ENCODE measurements around the gene PICALM.
"Not testable (repeated sequence)": the region's sequence is repeated elsewhere in the genome, so short reads cannot be mapped to it uniquely, and the experiment has no call there.

The PICALM gene

GRCh38 chr11:85934596-85935169 is 134.2 kb downstream of the PICALM start:
- Histone ChIP-seq H3K27me3 (replicated peaks; ENCODE audit: control insufficient read depth, insufficient read depth, low read length) (no peaks in the 10 kb centered on the region), H3K36me3 (ENCODE audit: control insufficient read depth, insufficient read depth, low read length) (no peaks in the 10 kb centered on the region), H3K4me3 (replicated peaks; ENCODE audit: low read depth, low read length) (no peak overlapping the region)
- no peak for DNase-seq (ENCODE audit: extremely low read depth, insufficient read length)
- TF ChIP-seq CTCF (IDR thresholded peaks at IDR 0.05; ENCODE audit: insufficient read depth, low read length, poor library complexity, severe bottlenecking) = no peak

GRCh38 chr11:85930879-85931366 is 138.0 kb downstream of the PICALM start:
- no peak for TF ChIP-seq CTCF (IDR thresholded peaks at IDR 0.05; ENCODE audit: insufficient read depth, low read length, poor library complexity, severe bottlenecking)
- H3K4me3 ChIP-seq (replicated peaks; ENCODE audit: low read depth, low read length) = no peak overlapping the region
- no peaks in the 10 kb centered on the region for H3K27me3 ChIP-seq (replicated peaks; ENCODE audit: control insufficient read depth, insufficient read depth, low read length)
- no peak for DNase-seq (ENCODE audit: extremely low read depth, insufficient read length)
- no peaks in the 10 kb centered on the region for H3K36me3 ChIP-seq (ENCODE audit: control insufficient read depth, insufficient read depth, low read length)

- not testable (repeated sequence) for H3K27me3 ChIP-seq (replicated peaks; ENCODE audit: control insufficient read depth, insufficient read depth, low read length); DNase-seq (ENCODE audit: extremely low read depth, insufficient read length); H3K4me3 ChIP-seq (replicated peaks; ENCODE audit: low read depth, low read length); H3K36me3 ChIP-seq (ENCODE audit: control insufficient read depth, insufficient read depth, low read length)
Measured at GRCh38 chr11:85926653-85927214, 142.2 kb downstream of the PICALM start.

- DNase-seq (ENCODE audit: extremely low read depth, insufficient read length) = no peak
- H3K4me3 ChIP-seq (replicated peaks; ENCODE audit: low read depth, low read length) = no peak overlapping the region
- no peaks in the 10 kb centered on the region for H3K36me3 ChIP-seq (ENCODE audit: control insufficient read depth, insufficient read depth, low read length)
- no peaks in the 10 kb centered on the region for H3K27me3 ChIP-seq (replicated peaks; ENCODE audit: control insufficient read depth, insufficient read depth, low read length)
- no peak for TF ChIP-seq CTCF (IDR thresholded peaks at IDR 0.05; ENCODE audit: insufficient read depth, low read length, poor library complexity, severe bottlenecking)
Measured at GRCh38 chr11:85923455-85923854, 145.4 kb downstream of the PICALM start.

GRCh38 chr11:85922367-85922766 is 146.5 kb downstream of the PICALM start:
- H3K4me3 ChIP-seq (replicated peaks; ENCODE audit: low read depth, low read length) = no peak overlapping the region
- no peak for TF ChIP-seq CTCF (IDR thresholded peaks at IDR 0.05; ENCODE audit: insufficient read depth, low read length, poor library complexity, severe bottlenecking)
- no peak for DNase-seq (ENCODE audit: extremely low read depth, insufficient read length)

GRCh38 chr11:85918910-85919794 is 149.7 kb downstream of the PICALM start:
- Histone ChIP-seq H3K4me3 (replicated peaks; ENCODE audit: low read depth, low read length) (no peak overlapping the region), H3K27me3 (replicated peaks; ENCODE audit: control insufficient read depth, insufficient read depth, low read length) (no peaks in the 10 kb centered on the region), H3K36me3 (ENCODE audit: control insufficient read depth, insufficient read depth, low read length) (no peaks in the 10 kb centered on the region)
- no peak for TF ChIP-seq CTCF (IDR thresholded peaks at IDR 0.05; ENCODE audit: insufficient read depth, low read length, poor library complexity, severe bottlenecking)
- no peak for DNase-seq (ENCODE audit: extremely low read depth, insufficient read length)

More at GRCh38 chr11:85922367-85922766, 146.5 kb downstream of the PICALM start:
- Histone ChIP-seq H3K36me3 (ENCODE audit: control insufficient read depth, insufficient read depth, low read length) (no peaks in the 10 kb centered on the region), H3K27me3 (replicated peaks; ENCODE audit: control insufficient read depth, insufficient read depth, low read length) (no peaks in the 10 kb centered on the region)
